WTC11 (cell line): ENCODE results near the gene COL20A1.

ENCODE experiments used
- CBFB ChIP-seq: sonication (generic); formaldehyde crosslinking; IDR thresholded peaks from 2 replicates; pipeline ENCODE4 v1.8.1; 2022; ENCODE audit warnings: mild to moderate bottlenecking, low read depth, missing genetic modification reagents
- CREB1 ChIP-seq: sonication (generic); formaldehyde crosslinking; IDR thresholded peaks from 2 replicates; pipeline ENCODE4 v1.8.0; 2023; ENCODE audit warnings: mild to moderate bottlenecking, missing genetic modification reagents
- FOXP1 ChIP-seq: sonication (generic); formaldehyde crosslinking; IDR thresholded peaks from 2 replicates; pipeline ENCODE4 v1.8.0; 2022; ENCODE audit warnings: missing genetic modification reagents, mild to moderate bottlenecking, moderate library complexity, borderline replicate concordance
- KAT7 ChIP-seq: sonication (generic); formaldehyde crosslinking; IDR thresholded peaks from 2 replicates; pipeline ENCODE4 v1.8.1; 2023; ENCODE audit warnings: missing genetic modification reagents, mild to moderate bottlenecking, borderline replicate concordance
- SP1 ChIP-seq: sonication (generic); formaldehyde crosslinking; conservative IDR thresholded peaks from 2 replicates; pipeline ENCODE4 v1.8.1; 2022; ENCODE audit warnings: missing genetic modification reagents
- TCF7 ChIP-seq: sonication (generic); formaldehyde crosslinking; IDR thresholded peaks from 2 replicates; pipeline ENCODE4 v1.8.0; 2022; ENCODE audit warnings: mild to moderate bottlenecking, low read depth, missing genetic modification reagents, moderate library complexity
- TP53 ChIP-seq: sonication (generic); formaldehyde crosslinking; IDR thresholded peaks from 2 replicates; pipeline ENCODE4 v1.8.1; 2023; ENCODE audit warnings: mild to moderate bottlenecking, missing genetic modification reagents
- ZNF138 ChIP-seq: sonication (generic); formaldehyde crosslinking; conservative IDR thresholded peaks from 2 replicates; pipeline ENCODE4 v1.8.1; 2022; ENCODE audit warnings: mild to moderate bottlenecking, moderate library complexity, missing genetic modification reagents
- ZNF281 ChIP-seq: sonication (generic); formaldehyde crosslinking; IDR thresholded peaks from 2 replicates; pipeline ENCODE4 v1.8.0; 2023; ENCODE audit warnings: mild to moderate bottlenecking, missing genetic modification reagents
- TF ChIP-seq, protein P1 (sequence below): fragments of 200-600 bp; IDR thresholded peaks from 2 replicates; pipeline ENCODE4 v1.8.0; 2022; ENCODE audit warnings: antibody characterized with exemption
- TF ChIP-seq, protein P2 (sequence below): fragments of 250-450 bp; sonication (Bioruptor Pico); conservative IDR thresholded peaks from 2 replicates; pipeline ENCODE4 v1.9.0; 2021; ENCODE audit warnings: mild to moderate bottlenecking
- TF ChIP-seq, protein P3 (sequence below): sonication (generic); formaldehyde crosslinking; IDR thresholded peaks from 2 replicates; pipeline ENCODE4 v1.8.0; 2022; ENCODE audit warnings: mild to moderate bottlenecking, missing genetic modification reagents
- TF ChIP-seq, protein P4 (sequence below): sonication (generic); formaldehyde crosslinking; IDR thresholded peaks from 2 replicates; pipeline ENCODE4 v1.8.0; 2022; ENCODE audit warnings: mild to moderate bottlenecking, missing genetic modification reagents

DNA sequence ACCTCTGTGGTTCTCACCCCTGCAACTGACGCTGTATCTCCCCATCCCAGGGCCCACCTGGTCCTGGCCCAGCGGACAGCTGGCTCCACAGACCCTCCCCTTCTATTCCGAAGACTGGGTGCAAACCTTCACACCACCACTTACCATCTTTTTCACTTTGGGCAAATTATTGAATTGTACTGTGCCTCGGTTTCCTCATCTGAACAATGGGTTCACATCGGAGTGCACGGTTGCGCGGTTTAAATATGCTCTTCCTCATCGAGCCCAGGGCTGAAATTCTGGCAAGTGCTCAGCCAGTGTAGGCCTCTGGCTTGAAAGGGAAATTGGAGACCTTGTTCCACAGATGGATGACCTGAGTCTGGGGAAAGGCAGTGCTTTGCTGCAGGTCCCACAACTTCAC, 23.3 kb upstream of the COL20A1 start:
- TF ChIP-seq SP1 (CRISPR knock-in tag) = no peak
- TF ChIP-seq, protein P1, sequence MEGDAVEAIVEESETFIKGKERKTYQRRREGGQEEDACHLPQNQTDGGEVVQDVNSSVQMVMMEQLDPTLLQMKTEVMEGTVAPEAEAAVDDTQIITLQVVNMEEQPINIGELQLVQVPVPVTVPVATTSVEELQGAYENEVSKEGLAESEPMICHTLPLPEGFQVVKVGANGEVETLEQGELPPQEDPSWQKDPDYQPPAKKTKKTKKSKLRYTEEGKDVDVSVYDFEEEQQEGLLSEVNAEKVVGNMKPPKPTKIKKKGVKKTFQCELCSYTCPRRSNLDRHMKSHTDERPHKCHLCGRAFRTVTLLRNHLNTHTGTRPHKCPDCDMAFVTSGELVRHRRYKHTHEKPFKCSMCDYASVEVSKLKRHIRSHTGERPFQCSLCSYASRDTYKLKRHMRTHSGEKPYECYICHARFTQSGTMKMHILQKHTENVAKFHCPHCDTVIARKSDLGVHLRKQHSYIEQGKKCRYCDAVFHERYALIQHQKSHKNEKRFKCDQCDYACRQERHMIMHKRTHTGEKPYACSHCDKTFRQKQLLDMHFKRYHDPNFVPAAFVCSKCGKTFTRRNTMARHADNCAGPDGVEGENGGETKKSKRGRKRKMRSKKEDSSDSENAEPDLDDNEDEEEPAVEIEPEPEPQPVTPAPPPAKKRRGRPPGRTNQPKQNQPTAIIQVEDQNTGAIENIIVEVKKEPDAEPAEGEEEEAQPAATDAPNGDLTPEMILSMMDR = no peak
- TF ChIP-seq, protein P2, sequence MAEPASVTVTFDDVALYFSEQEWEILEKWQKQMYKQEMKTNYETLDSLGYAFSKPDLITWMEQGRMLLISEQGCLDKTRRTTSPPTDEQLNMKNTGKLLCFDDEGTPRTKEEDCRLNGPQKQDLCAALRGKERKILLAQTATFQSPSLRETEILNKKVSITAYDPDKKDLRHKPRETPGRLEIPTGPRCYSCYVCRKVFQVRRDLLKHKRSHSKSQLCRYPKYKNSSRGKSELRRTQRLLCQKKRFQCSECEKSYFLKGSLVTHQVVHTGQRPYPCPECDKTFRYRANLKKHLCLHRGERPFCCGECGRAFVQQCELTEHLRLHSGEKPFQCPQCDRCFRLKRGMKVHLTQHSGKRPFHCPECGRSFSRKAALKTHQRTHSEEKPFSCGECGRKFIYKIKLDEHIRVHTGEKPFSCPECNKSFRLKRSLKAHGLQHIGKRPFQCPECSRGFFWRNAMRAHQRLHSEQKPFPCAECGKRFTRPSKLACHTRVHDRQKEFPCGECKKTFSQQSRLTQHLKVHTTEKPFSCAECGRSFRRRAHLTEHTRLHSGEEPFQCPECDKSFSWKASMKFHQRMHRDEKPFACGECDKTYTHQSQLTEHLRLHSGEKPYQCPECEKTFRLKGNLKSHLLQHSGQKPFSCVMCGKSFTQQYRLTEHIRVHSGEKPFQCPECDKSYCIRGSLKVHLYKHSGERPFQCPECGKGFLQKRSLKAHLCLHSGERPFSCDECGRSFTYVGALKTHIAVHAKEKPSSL = no peak
- no peak for TF ChIP-seq CREB1 (CRISPR knock-in tag)
- TF ChIP-seq, protein P3, sequence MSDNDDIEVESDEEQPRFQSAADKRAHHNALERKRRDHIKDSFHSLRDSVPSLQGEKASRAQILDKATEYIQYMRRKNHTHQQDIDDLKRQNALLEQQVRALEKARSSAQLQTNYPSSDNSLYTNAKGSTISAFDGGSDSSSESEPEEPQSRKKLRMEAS = no peak
- TF ChIP-seq, protein P4, sequence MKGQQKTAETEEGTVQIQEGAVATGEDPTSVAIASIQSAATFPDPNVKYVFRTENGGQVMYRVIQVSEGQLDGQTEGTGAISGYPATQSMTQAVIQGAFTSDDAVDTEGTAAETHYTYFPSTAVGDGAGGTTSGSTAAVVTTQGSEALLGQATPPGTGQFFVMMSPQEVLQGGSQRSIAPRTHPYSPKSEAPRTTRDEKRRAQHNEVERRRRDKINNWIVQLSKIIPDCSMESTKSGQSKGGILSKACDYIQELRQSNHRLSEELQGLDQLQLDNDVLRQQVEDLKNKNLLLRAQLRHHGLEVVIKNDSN (CRISPR knock-in tag) = no peak
- TF ChIP-seq TCF7 (CRISPR knock-in tag) = no peak
- TF ChIP-seq CBFB (CRISPR knock-in tag) = no peak
- no peak for TF ChIP-seq KAT7 (CRISPR knock-in tag)
- TF ChIP-seq TP53 (CRISPR knock-in tag) = no peak
- no peak for TF ChIP-seq FOXP1 (CRISPR knock-in tag)
- TF ChIP-seq ZNF138 = no peak
- TF ChIP-seq ZNF281 (CRISPR knock-in tag) = no peak
